Activated T-cell treated with anti-CD3 and anti-CD28 coated beads, Interleukin-2, amount 50 U/mL, for 72 hours (primary cell): ENCODE measurements around the gene DNASE1L3. TPM values are rescaled to one million over a fixed set of nuclear protein-coding genes. Genes with fewer than 3 reads are reported as not detected.

Experiments used
- ATAC-seq, 2 donors: fragments of 150-1000 bp; cut with Tn5 transposase; replicated peaks in 1 of 2; 2 replicates each; pipeline ENCODE4 v1.10.0; 2021; ENCODE audit warnings: moderate library complexity in 2 of 2, mild to moderate bottlenecking in 1 of 2
- DNase-seq, 2 donors: peaks; one replicate each; pipeline ENCODE4 v3.0.0; 2021 to 2022; ENCODE audit warnings: mixed read lengths in 1 of 2
- H3K27ac Mint-ChIP-seq: one replicate; pipeline ENCODE4 v1.8.0; 2022; ENCODE audit warnings: mild to moderate bottlenecking, moderate library complexity, mixed read lengths
- H3K27me3 Mint-ChIP-seq: one replicate; pipeline ENCODE4 v1.8.0; 2022; ENCODE audit warnings: low read depth, mixed read lengths
- H3K36me3 Mint-ChIP-seq, 2 donors: one replicate each; pipeline ENCODE4 v1.8.0; 2022; ENCODE audit warnings: mixed read lengths in 2 of 2, mild to moderate bottlenecking in 1 of 2; ENCODE audit not compliant: insufficient read depth in 2 of 2
- H3K4me1 Mint-ChIP-seq: one replicate; pipeline ENCODE4 v1.8.0; 2022; ENCODE audit warnings: low read depth, mixed read lengths
- H3K4me3 Mint-ChIP-seq, 2 donors: one replicate each; pipeline ENCODE4 v1.8.0; 2022; ENCODE audit warnings: mild to moderate bottlenecking in 2 of 2, mixed read lengths in 2 of 2, moderate library complexity in 2 of 2
- H3K9me3 Mint-ChIP-seq, 2 donors: one replicate each; pipeline ENCODE4 v1.8.0; 2022; ENCODE audit warnings: mixed read lengths in 2 of 2
- total RNA-seq, 2 donors: library from RNA; stranded (reverse); gene quantifications; one replicate each; pipeline ENCODE4 v1.2.3, GENCODE V29; 2022

DNASE1L3 gene
- total RNA-seq, 2 donors from 2014 or later = not detected

DNA sequence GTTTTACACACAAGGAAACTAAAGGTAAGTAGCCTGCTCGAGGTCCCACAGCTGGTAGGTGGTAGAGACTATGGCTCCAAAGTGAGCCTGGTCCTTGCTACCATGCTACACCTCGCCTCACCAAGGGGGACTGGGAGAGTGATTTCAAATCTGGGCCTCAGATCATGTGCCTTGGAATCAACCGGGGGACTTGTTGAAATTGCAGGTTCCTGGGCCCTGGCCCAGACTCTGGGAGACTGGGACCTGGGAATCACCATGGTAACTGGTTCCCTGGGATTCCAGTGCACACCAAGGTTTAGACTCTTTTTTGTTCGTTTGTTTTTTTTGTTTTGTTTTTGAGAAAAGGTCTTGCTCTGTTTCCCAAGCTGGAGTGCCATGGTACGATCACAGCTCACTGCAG lies 21.1 kb downstream of the DNASE1L3 start:
- no peaks in the 10 kb centered on the region for H3K4me1 Mint-ChIP-seq
- H3K9me3 Mint-ChIP-seq = no peaks in the 10 kb centered on the region
- H3K4me3 Mint-ChIP-seq = no peak overlapping the region
- ATAC-seq (no peak), DNase-seq (no peak)
- H3K27me3 Mint-ChIP-seq = no peaks in the 10 kb centered on the region
- no peaks in the 10 kb centered on the region for H3K36me3 Mint-ChIP-seq
- H3K27ac Mint-ChIP-seq = no peak overlapping the region

DNA sequence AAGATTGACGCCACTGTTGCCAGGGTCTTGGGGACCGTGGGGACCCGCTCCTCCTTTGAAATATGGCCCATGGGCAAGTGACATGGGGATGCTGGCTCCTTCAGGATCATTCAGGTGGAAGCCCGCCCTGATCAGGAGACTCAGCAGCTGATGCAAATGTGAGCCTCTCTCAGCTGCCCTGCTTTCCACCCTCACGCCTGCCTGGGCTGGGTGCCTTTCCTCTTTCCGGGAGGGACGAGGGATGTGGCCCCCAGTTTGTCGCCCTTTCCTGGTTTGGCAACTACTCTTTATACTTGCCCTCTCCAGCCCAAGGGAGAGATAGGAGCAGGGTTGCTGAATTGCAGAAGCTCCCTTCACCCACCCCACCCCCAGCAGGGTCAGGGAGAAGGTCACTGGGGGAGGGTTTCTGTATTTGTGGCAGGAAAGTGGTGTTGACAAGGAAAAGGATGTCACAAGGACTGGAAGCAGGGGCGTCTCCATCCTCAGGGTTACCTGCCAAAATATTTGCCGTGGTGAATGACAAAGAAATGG lies 21.8 kb downstream of the DNASE1L3 start:
- no peak for DNase-seq
- Mint-ChIP-seq H3K9me3 (no peaks in the 10 kb centered on the region), H3K4me1 (no peaks in the 10 kb centered on the region), H3K27ac (no peak overlapping the region), H3K36me3 (no peaks in the 10 kb centered on the region), H3K4me3 (no peak overlapping the region), H3K27me3 (no peaks in the 10 kb centered on the region)
- no peak for ATAC-seq

DNA sequence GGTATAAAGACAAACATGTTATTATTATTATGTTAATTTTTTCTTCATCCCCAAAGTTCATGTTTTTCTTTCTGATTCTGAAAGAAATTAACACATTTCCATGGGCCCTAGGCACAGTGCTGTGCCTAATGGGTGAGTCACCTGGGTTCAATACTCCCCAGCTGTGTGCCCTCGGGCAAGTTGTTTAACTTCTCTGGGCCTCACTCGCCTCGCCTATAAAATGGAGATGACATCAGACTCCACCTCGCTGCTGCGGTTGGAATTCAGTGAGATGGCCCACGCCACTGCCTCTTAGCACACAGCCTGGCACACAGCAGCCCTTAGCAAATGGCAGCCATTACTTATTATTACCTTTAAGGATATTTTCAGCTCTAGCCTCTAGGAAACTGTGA lies 22.6 kb downstream of the DNASE1L3 start:
- H3K9me3 Mint-ChIP-seq = no peaks in the 10 kb centered on the region
- no peaks in the 10 kb centered on the region for H3K4me1 Mint-ChIP-seq
- no peak overlapping the region for H3K4me3 Mint-ChIP-seq
- no peak overlapping the region for H3K27ac Mint-ChIP-seq
- peak in 1 of 2 donors; percentile 40 for ATAC-seq
- no peak for DNase-seq
- H3K36me3 Mint-ChIP-seq = no peaks in the 10 kb centered on the region
- H3K27me3 Mint-ChIP-seq = no peaks in the 10 kb centered on the region

DNA sequence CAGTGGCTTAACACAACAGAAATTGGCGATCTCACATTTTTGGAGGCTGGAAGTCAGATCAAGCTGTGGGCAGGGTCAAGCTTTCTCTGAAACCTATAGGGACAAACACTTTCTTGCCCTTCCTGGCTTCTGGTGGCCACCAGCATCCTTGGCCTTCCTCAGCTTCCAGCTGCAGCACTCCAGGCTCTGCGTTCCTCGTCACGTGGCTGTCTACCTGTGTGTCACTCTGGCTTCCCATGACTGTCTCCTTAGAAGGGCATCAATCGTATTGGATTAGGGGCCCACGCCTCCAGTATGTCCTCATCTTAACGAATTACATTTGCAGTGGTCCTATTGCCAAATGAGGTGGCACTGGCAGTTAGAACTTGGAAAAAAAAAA lies 25.8 kb downstream of the DNASE1L3 start:
- Mint-ChIP-seq H3K27me3 (no peaks in the 10 kb centered on the region), H3K27ac (no peak overlapping the region), H3K36me3 (no peaks in the 10 kb centered on the region), H3K4me3 (no peak overlapping the region), H3K9me3 (no peaks in the 10 kb centered on the region), H3K4me1 (peaks cover 4% of the 10 kb centered on the region)
- DNase-seq = no peak
- no peak for ATAC-seq

DNA sequence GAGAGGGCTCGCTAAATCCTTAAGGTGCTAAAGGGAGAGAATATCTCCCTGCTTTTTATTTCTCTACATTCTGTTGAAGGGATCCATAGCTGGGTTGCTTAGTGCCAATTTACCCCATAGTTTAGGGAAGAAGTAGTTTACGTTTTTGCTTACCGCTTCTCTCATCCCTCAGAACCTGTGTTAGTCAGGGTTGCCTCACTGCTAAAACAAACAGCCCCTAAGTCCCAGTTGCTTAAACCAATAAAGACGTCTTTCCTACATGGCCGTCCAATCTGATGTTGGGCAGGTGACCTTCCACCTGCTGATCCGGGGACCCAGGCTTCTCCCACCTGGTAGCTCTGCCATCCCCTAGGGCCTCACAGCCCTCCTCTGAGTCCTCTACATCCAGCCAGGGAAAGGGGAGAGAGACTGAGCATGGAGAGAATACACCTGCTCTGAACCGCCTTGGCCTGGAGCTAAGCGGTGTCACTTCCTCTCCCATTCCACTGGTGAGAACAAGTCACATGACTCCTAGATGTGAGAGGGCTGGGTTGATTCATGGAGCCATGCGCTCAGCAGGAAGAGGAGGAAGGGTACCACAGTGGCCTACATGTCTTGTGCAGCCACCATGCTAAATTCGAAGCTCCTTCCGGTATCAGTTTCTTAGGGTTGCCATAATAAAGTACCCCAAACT lies 26.3 kb downstream of the DNASE1L3 start:
- H3K4me3 Mint-ChIP-seq = no peak overlapping the region
- no peaks in the 10 kb centered on the region for H3K9me3 Mint-ChIP-seq
- H3K36me3 Mint-ChIP-seq = no peaks in the 10 kb centered on the region
- H3K27me3 Mint-ChIP-seq = no peaks in the 10 kb centered on the region
- DNase-seq = no peak
- peaks cover 4% of the 10 kb centered on the region for H3K4me1 Mint-ChIP-seq
- no peak for ATAC-seq
- H3K27ac Mint-ChIP-seq = no peak overlapping the region

DNA sequence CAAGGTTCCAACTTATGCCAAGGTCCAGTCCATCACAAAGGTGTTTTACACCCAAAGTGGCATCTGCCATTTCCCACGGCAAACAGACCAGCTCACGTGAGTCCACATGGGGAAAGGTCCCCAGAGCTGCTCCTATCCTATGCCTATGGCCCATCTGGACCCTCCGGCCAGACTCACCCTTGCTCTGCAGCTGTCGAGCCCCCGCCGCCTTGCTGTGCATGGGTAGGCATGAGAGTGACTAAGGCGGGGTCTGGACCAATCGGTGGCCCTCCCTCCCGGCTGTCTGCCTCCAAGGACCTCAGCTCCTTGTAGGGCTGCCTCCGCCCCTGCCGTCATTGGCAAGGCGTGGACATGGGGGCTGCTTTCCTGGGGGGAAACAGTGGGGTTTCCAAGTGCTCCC lies 26.9 kb downstream of the DNASE1L3 start:
- Mint-ChIP-seq H3K27ac (no peak overlapping the region), H3K27me3 (no peaks in the 10 kb centered on the region), H3K4me1 (peaks cover 8% of the 10 kb centered on the region), H3K9me3 (no peaks in the 10 kb centered on the region), H3K4me3 (no peak overlapping the region), H3K36me3 (no peaks in the 10 kb centered on the region)
- DNase-seq (no peak), ATAC-seq (no peak)

DNA sequence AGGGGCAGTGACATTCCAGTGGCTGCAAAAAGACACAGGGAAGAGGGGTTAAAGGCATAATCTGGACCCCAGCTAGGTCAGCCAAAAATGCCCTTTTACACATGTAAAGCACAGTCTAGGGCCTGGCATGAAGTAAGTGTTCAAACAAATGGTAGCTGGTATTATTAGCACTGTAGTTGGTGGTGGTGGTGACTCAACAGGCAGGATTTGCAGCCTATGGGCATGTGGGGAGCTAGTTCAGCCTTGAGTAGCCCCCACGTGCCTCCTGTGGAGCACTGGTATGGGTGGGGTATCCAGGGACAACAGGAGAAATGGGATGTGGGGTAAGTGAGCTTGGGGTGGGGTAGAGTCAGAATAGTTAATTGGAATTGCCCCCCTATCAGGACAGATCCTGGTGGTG lies 27.6 kb downstream of the DNASE1L3 start:
- ATAC-seq = no peak
- peaks cover 15% of the 10 kb centered on the region for H3K4me1 Mint-ChIP-seq

DNA sequence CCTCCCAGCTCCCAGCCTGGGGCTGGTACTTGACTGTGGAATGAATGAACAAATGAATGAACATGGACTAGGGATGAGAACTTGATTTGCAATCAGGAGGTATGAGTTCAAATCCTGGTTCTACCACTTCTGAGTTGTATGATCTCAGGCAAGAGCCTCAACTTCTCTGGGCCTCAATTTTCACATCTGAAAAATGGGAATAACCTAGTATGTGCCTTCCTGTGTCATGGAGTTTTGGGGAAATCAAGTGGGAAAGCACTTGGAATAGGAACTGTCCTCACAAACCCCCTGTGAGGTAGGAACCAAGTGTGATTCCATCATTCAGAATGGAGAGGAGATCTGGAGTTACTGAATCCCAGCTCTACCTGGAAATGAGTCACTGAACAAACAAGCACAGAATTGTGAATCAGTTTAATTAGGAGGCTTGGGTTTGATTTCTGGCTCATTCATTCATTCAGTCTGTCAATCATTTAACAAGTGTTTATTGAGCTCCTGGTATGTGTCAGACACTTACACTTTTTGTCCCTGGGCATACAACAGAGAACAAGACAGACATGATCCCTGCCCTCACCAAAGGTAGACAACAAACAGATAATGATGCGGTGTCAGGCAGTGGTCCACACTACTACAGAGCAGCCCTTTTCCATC lies 29.7 kb downstream of the DNASE1L3 start:
- H3K9me3 Mint-ChIP-seq = no peaks in the 10 kb centered on the region
- no peak for DNase-seq
- H3K4me1 Mint-ChIP-seq = peaks cover 28% of the 10 kb centered on the region
- no peaks in the 10 kb centered on the region for H3K27me3 Mint-ChIP-seq
- no peak overlapping the region for H3K4me3 Mint-ChIP-seq
- H3K27ac Mint-ChIP-seq = no peak overlapping the region
- H3K36me3 Mint-ChIP-seq = no peaks in the 10 kb centered on the region
- ATAC-seq = no peak

More for the DNA sequence above, 27.6 kb downstream of the DNASE1L3 start:
- no peak overlapping the region for H3K27ac Mint-ChIP-seq
- no peaks in the 10 kb centered on the region for H3K27me3 Mint-ChIP-seq
- no peaks in the 10 kb centered on the region for H3K36me3 Mint-ChIP-seq
- H3K9me3 Mint-ChIP-seq = no peaks in the 10 kb centered on the region
- DNase-seq = no peak
- H3K4me3 Mint-ChIP-seq = no peak overlapping the region

DNA sequence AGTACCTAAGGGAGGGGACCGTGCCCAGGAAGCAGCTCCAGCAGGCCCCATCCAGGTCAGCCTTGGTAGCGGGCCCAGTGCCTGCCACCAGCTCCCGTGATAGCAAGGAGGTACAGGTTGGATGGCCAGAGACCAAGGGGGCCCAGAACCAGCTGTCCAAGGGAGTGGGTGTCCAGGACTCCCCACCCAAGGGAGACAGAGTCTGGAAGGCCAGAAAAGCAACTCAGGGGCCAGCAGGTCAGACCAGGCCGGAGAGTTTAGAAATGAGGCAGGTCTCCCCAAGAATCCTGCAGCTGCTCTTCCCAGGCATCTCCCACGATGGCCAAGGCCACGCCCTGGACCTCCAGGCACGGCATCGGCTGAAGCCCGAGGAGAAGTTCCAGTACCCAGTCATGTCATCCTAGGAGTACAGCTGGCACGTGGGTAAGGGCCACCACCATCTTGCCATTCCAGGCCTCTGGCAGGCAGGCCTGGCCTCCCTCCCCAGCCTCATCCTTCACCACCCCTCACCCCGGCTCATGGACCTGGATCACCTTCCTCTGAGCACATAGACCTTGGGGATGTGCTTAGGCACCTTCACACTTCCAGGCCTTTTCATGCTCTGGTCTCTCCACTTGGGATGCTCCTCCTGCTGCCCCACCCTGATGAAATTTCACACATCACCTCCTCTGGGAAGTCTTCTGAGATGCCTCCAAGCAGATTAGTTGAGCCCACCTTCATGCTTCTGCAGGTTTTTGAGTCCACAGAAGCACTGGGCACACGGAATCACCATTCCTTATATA lies 30.5 kb downstream of the DNASE1L3 start:
- no peak overlapping the region for H3K27ac Mint-ChIP-seq
- H3K4me1 Mint-ChIP-seq = peaks cover 28% of the 10 kb centered on the region
- no peak for ATAC-seq
- H3K4me3 Mint-ChIP-seq = no peak overlapping the region
- no peaks in the 10 kb centered on the region for H3K27me3 Mint-ChIP-seq
- no peak for DNase-seq
- no peaks in the 10 kb centered on the region for H3K36me3 Mint-ChIP-seq
- no peaks in the 10 kb centered on the region for H3K9me3 Mint-ChIP-seq

DNA sequence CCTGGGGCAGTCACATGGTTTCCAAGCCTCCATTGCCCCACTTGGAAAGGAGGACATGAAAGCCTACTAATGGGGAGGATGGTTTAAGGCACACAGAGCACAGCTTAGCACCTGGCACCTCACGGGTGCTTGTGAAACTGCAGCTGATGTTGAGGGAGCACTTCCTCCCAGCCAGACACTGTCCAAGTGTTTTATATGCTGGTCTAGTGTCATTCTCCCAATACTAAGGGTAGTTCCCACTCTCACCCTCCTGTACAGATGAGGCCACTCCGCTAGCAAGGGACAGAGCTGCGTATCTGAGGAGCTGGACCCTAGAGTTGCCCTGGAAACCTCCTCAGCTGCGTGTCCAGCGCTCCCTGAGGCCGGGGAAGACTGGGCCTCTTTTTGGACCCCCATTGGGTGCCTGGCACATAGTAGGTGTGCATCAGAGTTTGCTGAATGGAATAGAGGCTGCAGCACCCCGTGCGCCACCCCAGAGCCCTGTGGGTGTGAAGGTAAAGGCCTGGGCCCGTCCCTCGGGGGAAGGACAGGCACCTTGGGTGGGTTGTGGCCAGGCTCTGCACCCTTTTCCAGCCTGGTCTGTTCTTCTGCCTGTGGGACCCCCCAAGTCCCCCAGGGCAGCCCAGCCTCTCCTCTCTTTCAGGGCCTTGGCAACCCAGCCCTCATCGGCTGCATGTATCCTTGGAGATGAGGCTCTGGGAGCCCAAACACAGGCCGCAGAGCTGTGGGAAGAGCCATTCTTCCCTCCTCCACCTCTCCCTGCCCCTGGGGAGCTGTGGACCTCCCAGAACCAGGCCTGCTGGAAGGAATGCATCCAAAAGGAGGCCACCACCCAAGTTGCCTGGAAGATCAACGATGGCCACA lies 31.3 kb downstream of the DNASE1L3 start:
- no peaks in the 10 kb centered on the region for H3K27me3 Mint-ChIP-seq
- peaks cover 28% of the 10 kb centered on the region for H3K4me1 Mint-ChIP-seq
- DNase-seq (no peak), ATAC-seq (no peak)
- H3K4me3 Mint-ChIP-seq = peak overlapping the region; percentile 79 to 83
- no peaks in the 10 kb centered on the region for H3K9me3 Mint-ChIP-seq
- no peaks in the 10 kb centered on the region for H3K36me3 Mint-ChIP-seq
- H3K27ac Mint-ChIP-seq = no peak overlapping the region

DNA sequence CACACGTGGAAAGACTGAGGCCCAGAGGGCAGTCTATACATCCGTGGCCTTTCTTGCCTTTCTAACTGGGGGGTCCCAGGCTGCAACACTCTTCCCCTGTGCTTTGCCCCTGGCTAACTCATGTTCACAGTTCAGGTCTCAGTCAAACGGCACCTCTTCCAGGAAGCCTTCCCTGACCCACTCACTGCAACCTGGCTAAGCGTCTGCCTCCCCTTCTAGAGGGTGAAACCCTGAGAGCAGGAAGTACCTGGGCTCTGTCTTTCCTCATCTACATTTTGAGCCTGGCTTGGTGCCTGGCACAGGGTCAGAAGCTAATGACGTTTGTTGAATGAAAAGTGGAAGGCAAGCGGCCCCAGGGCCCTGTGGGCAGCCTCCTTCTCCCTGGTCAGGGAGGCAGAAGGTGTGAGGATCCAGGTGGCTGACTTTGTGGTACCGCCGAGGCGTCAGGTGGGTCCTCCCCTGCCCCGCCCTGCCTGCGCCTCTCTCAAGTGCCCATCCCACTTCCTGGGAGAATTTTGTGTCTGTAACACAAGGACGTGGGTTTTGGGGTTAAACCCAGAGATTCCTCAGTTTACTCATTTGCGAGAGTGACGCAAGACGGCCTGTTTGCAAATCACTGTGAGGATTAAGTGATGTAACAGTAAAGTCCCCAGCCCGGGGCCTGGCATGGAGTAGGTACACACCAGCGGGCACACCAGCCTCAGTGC lies 32.1 kb downstream of the DNASE1L3 start:
- no peak overlapping the region for H3K27ac Mint-ChIP-seq
- ATAC-seq (peak; percentile 45 to 57), DNase-seq (peak; percentile 44 to 59)
- H3K4me1 Mint-ChIP-seq = peaks cover 28% of the 10 kb centered on the region
- H3K4me3 Mint-ChIP-seq = peak overlapping the region; percentile 79 to 83
- H3K36me3 Mint-ChIP-seq = no peaks in the 10 kb centered on the region
- H3K27me3 Mint-ChIP-seq = no peaks in the 10 kb centered on the region
- H3K9me3 Mint-ChIP-seq = no peaks in the 10 kb centered on the region
